ENCODE results near the gene PTOV1. TPM values are rescaled to one million over a fixed set of nuclear protein-coding genes. Genes with fewer than 3 reads are reported as not detected.

PTOV1 gene
- total and polyA plus RNA-seq, 2 donors (not counting 1 experiment from before 2014, with no cell fraction given) = 144 to 230 TPM

- H3K4me1 ChIP-seq (ENCODE audit: control insufficient read depth in 2 of 2, insufficient read depth in 2 of 2, low read length in 2 of 2) = peaks cover 16 to 24% of the 10 kb centered on the region in 2 donors
- POLR2A ChIA-PET = no interaction called here
- H3K4me2 ChIP-seq (replicated peaks; ENCODE audit: low read depth, low read length, poor library complexity, severe bottlenecking) = no peak overlapping the region
- no peak overlapping the region for H3K9ac ChIP-seq (ENCODE audit: low read length)
- 97% methylated on average over 16 of the region's 18 CpGs for WGBS (ENCODE audit: insufficient coverage)
- no peak for ATAC-seq (ENCODE audit: low read depth)
- no peaks in the 10 kb centered on the region for H3K79me2 ChIP-seq (ENCODE audit: control insufficient read depth, insufficient read depth, low read length)
- TF ChIP-seq CTCF (IDR thresholded peaks at IDR 0.05) = no peak
- TF ChIP-seq EZH2 (IDR thresholded peaks at IDR 0.05; ENCODE audit: borderline replicate concordance, insufficient read depth, low read depth, low read length, poor library complexity, severe bottlenecking) = no peak
- H2AFZ ChIP-seq (ENCODE audit: insufficient read depth, low read depth, low read length, poor library complexity, severe bottlenecking) = no peak overlapping the region
- peaks cover 19% of the 10 kb centered on the region for H3K4me1 Mint-ChIP-seq
- H3K27me3 ChIP-seq (replicated peaks in 1 of 4; ENCODE audit: control extremely low read depth in 1 of 4, control insufficient read depth in 3 of 4, insufficient read depth in 4 of 4, low read length in 3 of 4) = no peaks in the 10 kb centered on the region
- CTCF ChIA-PET = no interaction called here
- no peaks in the 10 kb centered on the region for H4K20me1 ChIP-seq (ENCODE audit: control insufficient read depth, insufficient read depth, low read length, poor library complexity, severe bottlenecking)
- H3K4me3 Mint-ChIP-seq = no peak overlapping the region
- no peaks in the 10 kb centered on the region for H3K9me3 ChIP-seq (ENCODE audit: control extremely low read depth in 1 of 3, control insufficient read depth in 2 of 3, insufficient read depth in 1 of 3, low read length in 2 of 3)
- H3K9me3 Mint-ChIP-seq (ENCODE audit: insufficient read depth) = no peaks in the 10 kb centered on the region
- no peak overlapping the region for H3K4me3 ChIP-seq (ENCODE audit: control extremely low read depth in 1 of 5, extremely low read depth in 1 of 5, insufficient read depth in 1 of 5, low read depth in 2 of 5, low read length in 4 of 5)
- intact Hi-C loops (cut with micrococcal nuclease) = no loop called here
- no peak for DNase-seq
- peak overlapping the region; percentile 6 for H3K27ac Mint-ChIP-seq
- peaks cover 0 to 55% of the 10 kb centered on the region in 2 experiments for H3K36me3 ChIP-seq (replicated peaks in 1 of 2; ENCODE audit: control extremely low read depth in 1 of 2, control insufficient read depth in 1 of 2, extremely low read depth in 1 of 2, insufficient read depth in 2 of 2, low read length in 1 of 2)
- H3K27ac ChIP-seq (ENCODE audit: low read length in 2 of 2) = no peak overlapping the region
- H3K27me3 Mint-ChIP-seq = no peaks in the 10 kb centered on the region
Measured at GRCh38 chr19:49838885-49839588, 11.9 kb upstream of the PTOV1 start.

DNA sequence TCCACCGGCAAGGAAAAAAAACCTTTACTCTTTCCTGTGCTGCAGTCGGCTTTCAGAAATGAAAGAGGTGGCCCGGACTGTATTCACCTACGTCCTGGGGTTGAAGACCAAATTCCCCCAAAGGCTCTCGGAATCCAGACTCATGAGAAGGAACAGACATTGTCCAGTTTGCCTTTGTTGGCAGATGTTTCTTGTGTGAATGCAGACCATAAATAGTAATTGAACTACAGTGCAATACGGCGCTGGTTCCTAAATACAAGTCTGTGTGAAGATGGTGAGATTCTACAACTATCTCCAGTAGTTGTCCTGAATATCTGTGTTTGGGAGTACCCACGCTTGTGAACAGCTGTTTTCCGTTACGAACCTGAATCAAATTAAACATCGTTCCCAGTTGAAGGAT, 11.2 kb upstream of the PTOV1 start:
- no peaks in the 10 kb centered on the region for H3K9me3 Mint-ChIP-seq (ENCODE audit: insufficient read depth)
- no peak overlapping the region for H3K27ac ChIP-seq (ENCODE audit: low read length in 2 of 2)
- peaks cover 26% of the 10 kb centered on the region for H3K4me1 Mint-ChIP-seq
- H3K4me3 Mint-ChIP-seq = no peak overlapping the region
- H3K79me2 ChIP-seq (ENCODE audit: control insufficient read depth, insufficient read depth, low read length) = no peaks in the 10 kb centered on the region
- no peak overlapping the region for H2AFZ ChIP-seq (ENCODE audit: insufficient read depth, low read depth, low read length, poor library complexity, severe bottlenecking)
- intact Hi-C loops (cut with micrococcal nuclease) = no loop called here
- ChIA-PET POLR2A (no interaction called here), CTCF (no interaction called here)
- over 99% methylated on average over 11 of the region's 11 CpGs for WGBS (ENCODE audit: insufficient coverage)
- no peak overlapping the region for H3K9ac ChIP-seq (ENCODE audit: low read length)
- H4K20me1 ChIP-seq (ENCODE audit: control insufficient read depth, insufficient read depth, low read length, poor library complexity, severe bottlenecking) = no peaks in the 10 kb centered on the region
- H3K27me3 ChIP-seq (replicated peaks in 1 of 4; ENCODE audit: control extremely low read depth in 1 of 4, control insufficient read depth in 3 of 4, insufficient read depth in 4 of 4, low read length in 3 of 4) = no peaks in the 10 kb centered on the region
- H3K27ac Mint-ChIP-seq = no peak overlapping the region
- no peak overlapping the region for H3K4me3 ChIP-seq (ENCODE audit: control extremely low read depth in 1 of 5, extremely low read depth in 1 of 5, insufficient read depth in 1 of 5, low read depth in 2 of 5, low read length in 4 of 5)
- no peak overlapping the region for H3K4me2 ChIP-seq (replicated peaks; ENCODE audit: low read depth, low read length, poor library complexity, severe bottlenecking)
- no peaks in the 10 kb centered on the region for H3K27me3 Mint-ChIP-seq
- peaks cover 23 to 30% of the 10 kb centered on the region in 2 donors for H3K4me1 ChIP-seq (ENCODE audit: control insufficient read depth in 2 of 2, insufficient read depth in 2 of 2, low read length in 2 of 2)
- ATAC-seq (ENCODE audit: low read depth) = no peak
- no peaks in the 10 kb centered on the region for H3K9me3 ChIP-seq (ENCODE audit: control extremely low read depth in 1 of 3, control insufficient read depth in 2 of 3, insufficient read depth in 1 of 3, low read length in 2 of 3)
- no peak for TF ChIP-seq EZH2 (IDR thresholded peaks at IDR 0.05; ENCODE audit: borderline replicate concordance, insufficient read depth, low read depth, low read length, poor library complexity, severe bottlenecking)
- no peak for TF ChIP-seq CTCF (IDR thresholded peaks at IDR 0.05)
- peaks cover 0 to 50% of the 10 kb centered on the region in 2 experiments for H3K36me3 ChIP-seq (replicated peaks in 1 of 2; ENCODE audit: control extremely low read depth in 1 of 2, control insufficient read depth in 1 of 2, extremely low read depth in 1 of 2, insufficient read depth in 2 of 2, low read length in 1 of 2)
- DNase-seq = no peak
